Hematopoietic multipotent progenitor cell treated with erythropoietin and hydrocortisone succinate and interleukin-3 and kit ligand, for 4 days (in vitro differentiated cells): ENCODE measurements around the gene PUM1.

Experiments used
- DNase-seq: peaks from one replicate; pipeline ENCODE4 v3.0.0-alpha.2; 2015

Gene PUM1

DNA sequence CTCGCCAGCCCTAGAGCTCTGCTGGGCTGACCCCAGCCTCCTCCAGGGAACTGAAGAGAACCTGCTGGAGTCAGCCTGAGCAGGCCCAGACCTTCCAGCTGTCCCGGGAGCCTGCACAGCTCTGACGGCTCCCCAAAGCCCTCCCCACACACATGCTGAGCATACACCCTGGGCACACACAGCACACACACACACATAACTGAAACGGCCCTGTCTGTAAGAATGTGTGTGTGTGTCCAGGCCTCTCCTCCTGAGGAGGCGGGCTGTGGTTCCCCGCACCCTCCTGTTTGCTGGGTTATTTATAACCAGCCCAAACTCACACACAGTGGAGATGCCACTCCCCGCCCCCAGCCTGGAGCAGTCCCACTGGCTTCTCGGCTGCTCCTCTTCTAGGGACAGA, 177.1 kb downstream of the PUM1 start:
- DNase-seq = no peak

DNA sequence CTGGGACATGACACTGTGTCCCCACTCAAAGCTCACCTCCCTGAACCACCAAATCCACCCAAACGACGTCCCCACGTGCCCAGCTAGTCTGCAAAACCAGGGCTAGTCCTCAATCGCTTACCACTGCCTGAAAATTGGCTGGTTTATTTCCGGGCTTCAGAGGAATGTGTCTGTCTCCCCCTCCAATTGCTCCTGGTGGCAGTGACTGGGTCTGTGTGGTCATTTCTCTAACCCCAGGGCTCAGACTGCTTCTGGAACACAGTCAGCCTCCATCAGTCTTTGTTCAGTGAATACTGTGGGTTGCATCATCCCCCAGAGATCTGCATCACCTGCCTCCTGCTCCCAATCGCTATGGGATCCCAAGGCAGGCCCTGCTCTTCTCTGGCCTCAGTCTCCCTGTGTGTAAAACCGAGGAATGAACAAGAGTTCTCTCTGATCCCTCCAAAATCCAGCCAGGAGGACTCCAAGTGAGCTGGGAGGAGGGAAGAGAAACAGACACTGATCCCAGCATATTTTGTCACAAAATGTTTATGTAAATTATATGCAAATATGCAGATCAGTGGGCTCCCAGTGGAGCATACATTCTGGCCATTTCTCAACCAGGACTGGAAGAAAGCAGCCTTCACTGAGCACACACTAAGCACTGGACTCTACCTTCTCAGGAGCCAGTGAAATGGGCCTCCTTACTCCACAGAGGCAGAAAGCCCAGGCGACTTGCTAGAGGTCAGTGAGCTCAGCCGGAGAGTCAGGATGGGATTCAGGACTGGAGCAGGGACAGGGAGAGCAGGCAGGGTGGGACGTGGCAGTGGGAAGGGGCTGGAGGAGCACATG, 177.8 kb downstream of the PUM1 start:
- no peak for DNase-seq

GRCh38 chr1:30886710-30887428, 178.6 kb downstream of the PUM1 start:
- no peak for DNase-seq

- DNase-seq = no peak
These were observed 179.7 kb downstream of the PUM1 start for GRCh38 chr1:30885570-30886522.

DNA sequence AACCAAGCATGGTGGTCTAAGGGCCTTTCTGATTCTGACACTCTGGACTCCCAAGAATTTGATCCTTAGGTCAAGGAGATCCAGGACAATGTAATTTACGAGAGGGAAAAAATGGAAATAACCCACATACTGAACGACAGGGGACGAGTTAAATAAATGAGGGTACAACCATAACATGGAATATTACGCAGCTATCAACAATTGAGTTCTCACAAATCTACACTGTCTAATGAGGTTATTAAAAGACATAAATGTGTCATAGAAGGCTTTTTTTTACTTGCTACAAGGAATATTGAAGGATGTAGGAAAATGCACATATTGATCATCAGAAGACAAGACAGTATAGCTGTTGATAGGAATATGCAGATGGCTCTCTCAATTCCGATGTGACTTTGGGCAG, 180.8 kb downstream of the PUM1 start:
- no peak for DNase-seq

DNA sequence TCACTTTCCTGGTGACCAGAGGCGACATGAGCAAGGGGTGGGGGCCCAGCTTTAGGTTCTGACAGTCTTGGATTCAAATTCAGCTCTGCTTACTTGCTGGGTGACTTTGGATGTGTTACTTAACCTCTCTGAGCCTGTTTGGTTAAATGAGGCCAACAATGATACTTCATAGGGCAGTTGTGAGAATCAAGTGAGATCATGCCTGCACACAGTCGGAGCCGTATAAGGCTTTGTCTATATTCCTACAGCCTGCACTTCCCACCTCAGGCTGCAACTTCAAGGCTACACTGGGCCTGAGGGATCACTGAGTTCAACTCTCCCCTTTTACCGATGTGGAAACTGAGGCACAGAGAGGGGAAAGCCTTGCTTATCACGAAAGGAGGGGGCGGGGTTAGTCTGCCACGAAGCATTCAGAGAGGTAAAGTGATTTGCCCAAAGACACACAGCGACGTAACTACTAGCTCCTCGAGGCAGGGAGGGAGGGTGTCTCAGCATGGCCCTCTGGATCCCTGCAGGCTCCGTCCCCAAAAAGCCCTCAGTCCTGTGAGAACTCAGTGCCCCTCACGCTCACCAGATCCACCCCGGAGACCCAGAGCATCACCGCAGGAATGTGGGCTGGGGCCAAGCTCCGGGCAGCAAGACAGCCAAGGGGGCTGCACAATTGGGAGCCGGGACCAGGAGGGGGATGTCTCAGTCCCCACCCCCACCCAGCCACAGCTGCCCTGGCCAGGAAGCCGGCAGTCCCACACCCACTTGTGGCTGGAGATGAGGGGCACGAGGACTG, 181.9 kb downstream of the PUM1 start:
- DNase-seq = no peak

GRCh38 chr1:30882678-30883388, 182.7 kb downstream of the PUM1 start:
- DNase-seq = no peak
